GM23338 (cell line): ENCODE data around the gene SNX8. TPM values are rescaled to one million over a fixed set of nuclear protein-coding genes. Genes with fewer than 3 reads are reported as not detected.

ENCODE experiments used
- ATAC-seq: fragments of 200-7000 bp; cut with Tn5 transposase; 3 replicates; pipeline ENCODE4 v1.9.1; 2020
- DNase-seq: peaks from one replicate; pipeline ENCODE4 v3.0.0-alpha.2; 2015; ENCODE audit warnings: low spot score
- H2AFZ ChIP-seq: fragments of 200-600 bp; sonication (generic); 2 replicates; pipeline ENCODE4 v1.8.0; 2016; ENCODE audit warnings: antibody characterized with exemption, mild to moderate bottlenecking, moderate library complexity
- H3F3A ChIP-seq: fragments of 200-600 bp; sonication (generic); replicated peaks from 2 replicates; pipeline ENCODE4 v1.8.0; 2017; ENCODE audit warnings: antibody characterized with exemption, mixed run types, low read depth
- H3K27ac ChIP-seq: fragments of 200-600 bp; sonication (generic); 2 replicates; pipeline ENCODE4 v1.6.1; 2016; ENCODE audit warnings: low read depth
- H3K27me3 ChIP-seq: fragments of 200-600 bp; sonication (generic); 2 replicates; pipeline ENCODE4 v1.8.0; 2016; ENCODE audit warnings: mild to moderate bottlenecking, mixed run types, moderate library complexity; ENCODE audit not compliant: insufficient read depth
- H3K36me3 ChIP-seq: fragments of 200-600 bp; sonication (generic); 2 replicates; pipeline ENCODE4 v1.8.0; 2016; ENCODE audit warnings: mild to moderate bottlenecking; ENCODE audit not compliant: insufficient read depth
- H3K4me1 ChIP-seq: fragments of 200-600 bp; sonication (generic); 2 replicates; pipeline ENCODE4 v1.8.0; 2016; ENCODE audit warnings: mild to moderate bottlenecking, moderate library complexity; ENCODE audit not compliant: insufficient read depth
- H3K4me2 ChIP-seq: fragments of 200-600 bp; sonication (generic); 2 replicates; pipeline ENCODE4 v1.7.1; 2017; ENCODE audit warnings: mixed run types
- H3K4me3 ChIP-seq: fragments of 200-600 bp; sonication (generic); 2 replicates; pipeline ENCODE4 v1.6.1; 2016; ENCODE audit warnings: mixed run types
- H3K79me2 ChIP-seq: fragments of 200-600 bp; sonication (generic); replicated peaks from 2 replicates; pipeline ENCODE4 v1.8.0; 2017; ENCODE audit warnings: mild to moderate bottlenecking; ENCODE audit not compliant: insufficient read depth
- H3K9me2 ChIP-seq: fragments of 200-600 bp; sonication (generic); 2 replicates; pipeline ENCODE4 v1.8.0; 2017; ENCODE audit not compliant: insufficient read depth
- H4K20me1 ChIP-seq: fragments of 200-600 bp; sonication (generic); replicated peaks from 2 replicates; pipeline ENCODE4 v1.8.0; 2017; ENCODE audit warnings: mild to moderate bottlenecking; ENCODE audit not compliant: insufficient read depth
- H3K27ac Mint-ChIP-seq: 2 replicates; pipeline ENCODE4 v1.8.0; 2020; ENCODE audit warnings: inconsistent platforms, mild to moderate bottlenecking, moderate library complexity, mixed read lengths
- H3K27me3 Mint-ChIP-seq: 3 replicates; pipeline ENCODE4 v1.8.0; 2022; ENCODE audit warnings: low read depth, mild to moderate bottlenecking, moderate library complexity, mixed read lengths, inconsistent platforms; ENCODE audit not compliant: insufficient read depth, poor library complexity
- H3K36me3 Mint-ChIP-seq: 3 replicates; pipeline ENCODE4 v1.8.0; 2021; ENCODE audit warnings: low read depth, mild to moderate bottlenecking, inconsistent platforms, moderate library complexity, mixed read lengths
- H3K4me1 Mint-ChIP-seq: 3 replicates; pipeline ENCODE4 v1.8.0; 2020; ENCODE audit warnings: mild to moderate bottlenecking, inconsistent platforms, mixed read lengths
- H3K4me3 Mint-ChIP-seq: 3 replicates; pipeline ENCODE4 v1.8.0; 2021; ENCODE audit warnings: moderate library complexity, mild to moderate bottlenecking, inconsistent platforms, mixed read lengths
- H3K9me3 Mint-ChIP-seq: 3 replicates; pipeline ENCODE4 v1.8.0; 2020; ENCODE audit warnings: moderate library complexity, mild to moderate bottlenecking, inconsistent platforms, mixed read lengths
- CREB1 ChIP-seq: fragments of 250-450 bp; sonication (Bioruptor Pico); IDR thresholded peaks from 2 replicates; pipeline ENCODE4 v1.5.0; 2020; ENCODE audit warnings: low read depth, mild to moderate bottlenecking, moderate library complexity
- EZH2 ChIP-seq: fragments of 200-600 bp; sonication (generic); IDR thresholded peaks from one replicate; pipeline ENCODE4 v1.8.0; 2017; ENCODE audit warnings: antibody characterized with exemption, mild to moderate bottlenecking, low read depth; ENCODE audit not compliant: unreplicated experiment
- EZH2phosphoT487 ChIP-seq: fragments of 200-600 bp; sonication (generic); IDR thresholded peaks from one replicate; pipeline ENCODE4 v1.8.1; 2018; ENCODE audit warnings: antibody characterized with exemption; ENCODE audit not compliant: unreplicated experiment
- JUNB ChIP-seq: IDR thresholded peaks from one replicate; pipeline ENCODE4 v1.6.1; 2016; ENCODE audit warnings: antibody characterized with exemption; ENCODE audit not compliant: unreplicated experiment
- NANOG ChIP-seq: IDR thresholded peaks from 2 replicates; pipeline ENCODE4 v1.6.1; 2016; ENCODE audit warnings: antibody characterized with exemption, borderline replicate concordance
- POLR2AphosphoS5 ChIP-seq: IDR thresholded peaks from 2 replicates; pipeline ENCODE4 v1.6.1; 2016; ENCODE audit warnings: antibody characterized with exemption, low read depth
- REST ChIP-seq: IDR thresholded peaks from one replicate; pipeline ENCODE4 v1.6.1; 2018; ENCODE audit warnings: antibody characterized with exemption; ENCODE audit not compliant: unreplicated experiment
- STAT1 ChIP-seq: IDR thresholded peaks from one replicate; pipeline ENCODE4 v1.6.1; 2016; ENCODE audit warnings: antibody characterized with exemption; ENCODE audit not compliant: unreplicated experiment
- ZNF114 ChIP-seq: fragments of 250-450 bp; sonication (Bioruptor Pico); IDR thresholded peaks from 2 replicates; pipeline ENCODE4 v1.5.0; 2020; ENCODE audit warnings: mild to moderate bottlenecking, moderate library complexity
- ZNF331 ChIP-seq: fragments of 250-450 bp; sonication (Bioruptor Pico); IDR thresholded peaks from 2 replicates; pipeline ENCODE4 v1.5.0; 2020; ENCODE audit warnings: low read depth, mild to moderate bottlenecking, moderate library complexity
- ZNF462 ChIP-seq: fragments of 250-450 bp; sonication (Bioruptor Pico); IDR thresholded peaks from 2 replicates; pipeline ENCODE4 v1.5.0; 2020; ENCODE audit warnings: mild to moderate bottlenecking, moderate library complexity
- polyA plus RNA-seq: library from polyadenylated mRNA; unstranded; fragments of >200 nt; fragmentation: Nextera tagmentation; extraction: Ambion mirVana; gene quantifications from 2 replicates; pipeline ENCODE4 v1.2.1, GENCODE V29; 2016
- total RNA-seq: library from RNA; depleted of rRNA; stranded (reverse); fragments of >200 nt; shearing (Covaris generic); gene quantifications from 2 replicates; pipeline ENCODE4 v1.2.3, GENCODE V29; 2014
- TF ChIP-seq, protein P1 (sequence below): IDR thresholded peaks from 2 replicates; pipeline ENCODE4 v1.6.1; 2016; ENCODE audit warnings: antibody characterized with exemption
- TF ChIP-seq, protein P2 (sequence below), 2 experiments: fragments of 200-600 bp in 1 of 2; sonication (generic) in 1 of 2; conservative IDR thresholded peaks; 2 replicates each; pipeline versions ENCODE4 v1.5.1 to v1.6.1; 2016 to 2017; ENCODE audit warnings: antibody characterized with exemption in 2 of 2, low read depth in 2 of 2, mild to moderate bottlenecking in 2 of 2, moderate library complexity in 1 of 2

Gene SNX8
- total and polyA plus RNA-seq, 2 experiments from 2014 or later = 44.3 to 50.9 TPM

GRCh38 chr7:2230226-2230625, 84.0 kb downstream of the SNX8 start:
- no peaks in the 10 kb centered on the region for H3K27me3 ChIP-seq
- H3K4me1 ChIP-seq = peaks cover 19% of the 10 kb centered on the region
- H3K36me3 Mint-ChIP-seq = peaks cover 63% of the 10 kb centered on the region
- no peaks in the 10 kb centered on the region for H3K9me3 Mint-ChIP-seq
- no peak overlapping the region for H3K4me3 ChIP-seq
- no peak overlapping the region for H3K27ac ChIP-seq
- H3K27me3 Mint-ChIP-seq = peaks cover 15% of the 10 kb centered on the region
- H3K4me2 ChIP-seq = no peak overlapping the region
- ATAC-seq (no peak), DNase-seq (no peak)
- TF ChIP-seq REST = no peak
- TF ChIP-seq, protein P1, sequence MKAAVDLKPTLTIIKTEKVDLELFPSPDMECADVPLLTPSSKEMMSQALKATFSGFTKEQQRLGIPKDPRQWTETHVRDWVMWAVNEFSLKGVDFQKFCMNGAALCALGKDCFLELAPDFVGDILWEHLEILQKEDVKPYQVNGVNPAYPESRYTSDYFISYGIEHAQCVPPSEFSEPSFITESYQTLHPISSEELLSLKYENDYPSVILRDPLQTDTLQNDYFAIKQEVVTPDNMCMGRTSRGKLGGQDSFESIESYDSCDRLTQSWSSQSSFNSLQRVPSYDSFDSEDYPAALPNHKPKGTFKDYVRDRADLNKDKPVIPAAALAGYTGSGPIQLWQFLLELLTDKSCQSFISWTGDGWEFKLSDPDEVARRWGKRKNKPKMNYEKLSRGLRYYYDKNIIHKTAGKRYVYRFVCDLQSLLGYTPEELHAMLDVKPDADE = no peak
- no peak for TF ChIP-seq ZNF462
- TF ChIP-seq, protein P2, sequence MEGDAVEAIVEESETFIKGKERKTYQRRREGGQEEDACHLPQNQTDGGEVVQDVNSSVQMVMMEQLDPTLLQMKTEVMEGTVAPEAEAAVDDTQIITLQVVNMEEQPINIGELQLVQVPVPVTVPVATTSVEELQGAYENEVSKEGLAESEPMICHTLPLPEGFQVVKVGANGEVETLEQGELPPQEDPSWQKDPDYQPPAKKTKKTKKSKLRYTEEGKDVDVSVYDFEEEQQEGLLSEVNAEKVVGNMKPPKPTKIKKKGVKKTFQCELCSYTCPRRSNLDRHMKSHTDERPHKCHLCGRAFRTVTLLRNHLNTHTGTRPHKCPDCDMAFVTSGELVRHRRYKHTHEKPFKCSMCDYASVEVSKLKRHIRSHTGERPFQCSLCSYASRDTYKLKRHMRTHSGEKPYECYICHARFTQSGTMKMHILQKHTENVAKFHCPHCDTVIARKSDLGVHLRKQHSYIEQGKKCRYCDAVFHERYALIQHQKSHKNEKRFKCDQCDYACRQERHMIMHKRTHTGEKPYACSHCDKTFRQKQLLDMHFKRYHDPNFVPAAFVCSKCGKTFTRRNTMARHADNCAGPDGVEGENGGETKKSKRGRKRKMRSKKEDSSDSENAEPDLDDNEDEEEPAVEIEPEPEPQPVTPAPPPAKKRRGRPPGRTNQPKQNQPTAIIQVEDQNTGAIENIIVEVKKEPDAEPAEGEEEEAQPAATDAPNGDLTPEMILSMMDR (conservative IDR thresholded peaks at IDR 0.05; ENCODE audit: low read depth in 2 of 2) = no peak
- TF ChIP-seq POLR2AphosphoS5 = no peak
- no peak for TF ChIP-seq STAT1
- no peak for TF ChIP-seq ZNF331 (CRISPR knock-in tag)
- no peak for TF ChIP-seq EZH2phosphoT487
- no peak for TF ChIP-seq JUNB
- TF ChIP-seq ZNF114 (CRISPR knock-in tag) = no peak
- no peak for TF ChIP-seq EZH2
- TF ChIP-seq NANOG = no peak
- TF ChIP-seq CREB1 (CRISPR knock-in tag) = no peak
- H2AFZ ChIP-seq = no peak overlapping the region
- peaks cover 5% of the 10 kb centered on the region; the same call in 1 of the 2 replicates for H3F3A ChIP-seq
- H3K9me2 ChIP-seq = no peaks in the 10 kb centered on the region
- peaks cover 12% of the 10 kb centered on the region for H4K20me1 ChIP-seq
- H3K4me1 Mint-ChIP-seq = peaks cover 12% of the 10 kb centered on the region
- H3K27ac Mint-ChIP-seq = no peak overlapping the region
- H3K4me3 Mint-ChIP-seq = no peak overlapping the region
- H3K79me2 ChIP-seq = peaks cover 67% of the 10 kb centered on the region
- H3K36me3 ChIP-seq = peaks cover 11% of the 10 kb centered on the region
